Left hindlimb (tissue), 1 donor: ENCODE data around the gene SLC26A9.
"Not testable (repeated sequence)": the region's sequence is repeated elsewhere in the genome, so short reads cannot be mapped to it uniquely, and the experiment has no call there.

ENCODE experiments used
- DNase-seq: peaks from one replicate; pipeline ENCODE4 v3.0.0-alpha.2; 2018

Gene SLC26A9

DNA sequence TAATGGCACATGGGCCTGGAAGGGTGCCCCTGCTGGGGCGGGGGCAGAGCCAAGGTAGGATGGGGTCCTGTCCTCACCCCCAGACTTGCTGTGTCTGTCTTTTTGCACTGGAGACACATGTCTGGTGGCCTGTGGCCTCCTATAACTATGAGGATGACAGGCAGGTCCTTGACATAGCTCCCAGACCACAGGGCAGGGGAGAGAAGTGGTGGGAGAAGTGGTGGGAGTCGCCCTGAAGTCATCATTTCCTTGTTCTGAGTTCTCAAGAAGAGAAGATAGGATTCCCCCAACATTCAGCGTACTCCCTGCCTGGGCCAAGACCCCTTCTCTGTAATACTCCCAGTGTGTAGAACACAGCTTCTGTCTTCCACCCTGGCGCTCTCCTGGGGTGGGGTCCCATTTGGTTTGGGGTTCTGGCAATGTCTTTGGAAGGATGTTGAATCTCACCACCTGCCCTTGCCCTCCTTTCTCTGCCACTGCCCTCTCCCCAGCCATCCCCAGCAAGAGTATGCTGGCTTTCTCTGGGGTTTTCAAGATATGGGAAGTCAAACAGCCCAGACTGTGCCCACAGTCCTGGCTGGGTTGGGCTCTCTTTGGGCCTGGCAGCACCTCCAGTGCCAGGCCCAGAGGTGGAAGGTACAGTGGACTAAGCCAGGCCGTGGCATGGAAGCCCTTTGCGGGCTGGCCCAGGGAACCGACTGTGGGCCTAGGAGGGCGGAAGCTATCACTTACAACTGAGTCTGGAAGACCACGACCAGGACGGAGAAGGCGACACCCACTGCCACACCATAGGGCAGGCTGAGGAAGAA is 19.4 kb downstream of the SLC26A9 start:
- no peak for DNase-seq

DNA sequence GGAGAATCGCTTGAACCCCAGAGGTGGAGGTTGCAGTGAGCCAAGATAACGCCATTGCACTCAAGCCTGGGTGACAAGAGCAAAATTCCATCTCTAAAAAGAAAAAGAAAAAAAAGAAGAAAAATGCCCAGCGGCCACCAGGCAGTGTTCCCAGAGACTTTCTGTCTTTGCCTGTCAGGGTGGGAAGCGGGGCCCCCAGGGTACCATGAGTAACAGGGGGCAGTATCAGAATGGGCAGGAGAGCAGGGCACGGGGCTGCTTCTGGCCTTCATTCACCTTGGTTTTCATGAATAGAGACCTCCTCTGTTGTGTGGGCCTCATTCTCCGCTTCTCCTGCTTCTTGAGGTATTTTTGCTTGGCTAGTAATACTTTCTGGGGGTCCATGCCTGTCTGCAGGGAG is 20.4 kb downstream of the SLC26A9 start:
- DNase-seq, result no peak

DNA sequence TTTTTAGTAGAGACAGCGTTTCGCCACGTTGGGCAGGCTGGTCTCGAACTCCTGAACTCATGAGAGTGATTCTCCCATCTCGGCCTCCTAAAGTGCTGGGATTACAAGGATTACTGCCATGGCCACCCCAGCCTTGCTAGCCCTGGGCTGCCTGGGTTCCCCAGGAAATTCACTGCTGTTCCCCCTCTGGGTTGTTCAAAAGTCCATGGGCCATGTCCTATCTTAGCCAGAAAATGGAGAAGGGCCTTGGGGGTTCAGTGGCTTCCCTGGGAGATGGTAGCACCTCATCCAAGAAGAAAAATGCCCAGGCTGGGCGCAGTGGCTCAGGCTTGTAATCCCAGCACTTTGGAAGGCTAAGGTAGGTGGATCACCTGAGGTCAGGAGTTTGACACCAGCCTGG is 20.9 kb downstream of the SLC26A9 start:
- DNase-seq, result no peak

DNA sequence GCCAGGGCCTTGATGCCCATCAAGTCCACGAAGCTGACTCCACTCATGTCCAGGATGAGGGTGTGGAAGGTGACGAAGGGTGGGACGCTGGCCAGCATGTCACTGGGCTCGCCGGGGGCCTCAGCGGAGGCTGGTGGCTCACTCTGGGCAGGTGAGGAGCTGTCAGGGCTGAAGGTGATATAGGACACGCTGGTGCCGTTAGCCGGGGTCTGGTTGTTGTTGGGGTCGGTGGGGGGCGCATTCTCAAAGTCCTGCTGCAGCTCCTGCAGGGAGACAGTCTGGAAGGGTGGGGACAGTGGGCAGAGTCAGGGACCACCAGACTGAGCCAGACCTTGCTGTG is 21.7 kb downstream of the SLC26A9 start:
- no peak for DNase-seq

DNA sequence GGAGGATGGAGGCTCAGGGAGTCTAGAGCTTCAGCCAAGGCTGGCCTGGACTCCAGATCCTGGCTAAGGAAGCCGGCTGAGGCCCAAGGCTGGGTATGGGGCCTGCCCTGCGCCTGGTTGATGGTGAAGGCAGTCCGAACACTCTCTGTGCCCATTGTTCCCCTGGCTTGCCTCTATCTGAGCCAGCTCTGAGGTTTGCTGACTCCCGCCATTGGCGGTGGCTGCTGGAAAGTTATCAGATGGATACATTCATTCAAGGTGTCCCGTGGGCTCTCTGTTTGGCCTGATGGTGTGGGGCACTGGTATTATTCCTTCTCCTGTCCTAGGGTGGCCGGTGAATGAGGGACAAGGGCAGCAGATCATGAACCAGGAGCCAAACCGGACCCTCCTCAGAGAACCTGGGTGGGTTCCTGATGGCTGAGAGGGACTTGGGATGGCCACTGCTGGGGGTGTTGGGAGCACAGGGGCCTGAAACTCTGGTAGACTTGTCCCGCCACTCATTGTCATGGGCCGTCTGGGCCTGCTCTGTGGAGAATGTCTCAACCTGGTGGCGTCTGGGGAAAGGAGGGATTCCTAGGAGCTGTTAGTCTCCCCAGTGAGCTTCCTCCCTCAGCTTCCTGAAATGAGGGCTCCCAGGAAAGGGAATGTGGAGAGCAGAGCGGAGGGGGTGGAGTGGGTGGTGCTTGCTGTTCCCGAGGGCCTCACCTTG is 22.2 kb downstream of the SLC26A9 start:
- no peak for DNase-seq

DNA sequence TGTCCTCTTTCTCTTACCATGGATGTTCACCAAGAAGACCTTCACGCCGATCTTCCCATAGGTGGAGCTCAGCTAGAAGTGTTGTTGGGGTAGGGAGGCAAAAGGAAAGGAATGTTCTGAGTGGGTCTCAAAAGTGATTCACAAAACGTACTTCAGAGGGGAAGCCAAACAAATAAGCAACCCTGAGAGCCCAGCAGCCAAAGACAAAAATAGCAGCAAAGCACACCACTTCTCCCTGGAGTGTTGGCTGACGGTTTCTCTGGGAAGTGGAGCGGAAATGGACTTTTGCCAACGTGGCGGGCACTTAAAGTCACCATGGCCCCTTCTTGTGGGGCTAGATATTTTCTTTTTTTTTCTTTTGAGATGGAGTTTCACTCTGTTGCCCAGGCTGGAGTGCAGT is 23.1 kb downstream of the SLC26A9 start:
- DNase-seq, result peak; percentile 73

DNA sequence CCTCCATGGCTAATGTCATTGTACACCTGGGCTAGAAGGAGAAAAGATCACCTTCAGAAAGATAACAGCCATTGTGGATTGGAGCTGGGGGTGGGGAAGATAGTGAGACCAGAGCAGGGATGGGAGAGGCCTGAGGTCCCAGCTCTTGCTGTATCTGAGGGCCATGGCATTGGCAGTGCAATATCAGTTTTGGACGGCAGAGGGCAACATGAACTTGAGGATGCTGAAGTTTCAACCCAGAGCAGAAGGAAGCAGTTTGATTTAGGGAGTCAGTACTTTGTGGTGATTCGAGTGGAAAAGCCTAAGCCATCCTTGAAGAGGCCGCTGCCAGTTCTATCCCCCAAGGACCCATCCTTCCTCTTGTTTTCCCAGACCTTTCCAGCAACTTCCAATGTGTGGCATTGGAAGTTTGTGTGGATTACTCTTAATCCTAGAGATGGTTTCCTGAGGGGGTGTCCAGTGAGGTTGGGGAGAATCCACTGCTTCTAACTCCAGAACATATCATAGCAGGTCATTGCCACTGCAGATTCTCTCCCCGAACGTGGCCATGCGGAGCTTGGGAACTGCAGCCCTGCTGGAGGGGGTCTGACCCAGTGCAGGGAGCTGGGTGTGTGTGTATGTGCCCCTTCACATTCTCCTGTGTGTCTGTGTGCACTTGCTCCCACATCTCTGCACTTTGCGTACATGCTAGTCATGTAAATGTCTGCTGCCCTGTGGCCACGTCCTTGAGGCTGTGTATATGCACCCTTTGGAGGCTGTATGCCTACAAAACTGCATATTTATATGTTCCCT is 24.1 kb downstream of the SLC26A9 start:
- DNase-seq, result peak; percentile 78

DNA sequence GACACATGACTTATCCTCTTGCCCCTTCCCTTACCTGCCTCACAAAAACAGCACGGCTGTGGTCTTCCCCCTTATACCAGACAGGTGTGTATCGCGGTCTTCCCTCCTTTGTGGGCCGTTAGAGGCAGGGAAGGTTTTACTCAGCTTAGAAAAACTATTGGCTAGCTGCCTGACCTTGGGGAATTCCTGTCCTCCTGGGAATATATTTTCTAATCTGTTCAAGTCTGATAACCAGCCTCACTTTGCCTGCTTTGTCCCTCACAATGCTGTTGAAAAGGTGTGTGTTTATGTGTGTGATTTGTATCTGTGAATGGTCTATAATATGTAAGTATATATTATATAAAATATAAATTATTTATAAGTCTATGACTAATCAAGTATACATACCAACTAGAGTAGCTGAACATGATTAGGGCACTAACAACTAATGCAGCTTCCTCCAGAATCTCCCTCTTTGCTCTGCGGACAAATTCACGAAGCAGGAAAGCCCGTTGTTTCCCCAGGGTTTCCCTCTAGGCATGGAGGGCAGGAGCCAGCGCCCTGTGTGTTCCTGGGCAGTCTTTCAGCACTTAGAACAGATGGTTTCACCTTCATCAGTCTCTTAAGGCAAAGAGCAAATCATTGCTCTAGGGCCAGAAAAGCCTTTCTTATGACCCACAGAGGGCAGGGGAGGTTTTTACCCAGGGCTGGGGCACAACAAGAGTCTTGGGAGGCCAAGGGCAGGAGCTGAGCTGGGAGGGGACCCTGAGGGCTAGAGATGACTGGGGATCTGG is 25.6 kb downstream of the SLC26A9 start:
- no peak for DNase-seq

DNA sequence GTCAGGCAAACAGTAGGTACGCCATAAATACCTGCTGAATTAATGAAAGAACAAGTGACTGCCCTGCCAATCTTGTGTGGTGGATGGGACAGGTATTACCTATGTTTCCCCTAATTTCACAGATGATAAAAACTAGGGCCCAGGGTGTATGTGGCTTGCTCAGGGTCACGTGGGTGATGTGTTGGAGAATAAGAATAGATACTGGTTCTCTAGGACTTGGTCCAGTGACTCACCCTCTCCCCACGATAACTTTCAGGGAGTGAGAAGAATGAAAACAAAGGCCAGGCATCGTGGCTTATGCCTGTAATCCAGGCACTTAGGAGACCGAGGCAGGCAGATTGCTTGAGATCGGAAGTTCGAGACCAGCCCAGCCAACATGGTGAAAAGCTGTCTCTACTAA is 26.7 kb downstream of the SLC26A9 start:
- DNase-seq, result no peak

DNA sequence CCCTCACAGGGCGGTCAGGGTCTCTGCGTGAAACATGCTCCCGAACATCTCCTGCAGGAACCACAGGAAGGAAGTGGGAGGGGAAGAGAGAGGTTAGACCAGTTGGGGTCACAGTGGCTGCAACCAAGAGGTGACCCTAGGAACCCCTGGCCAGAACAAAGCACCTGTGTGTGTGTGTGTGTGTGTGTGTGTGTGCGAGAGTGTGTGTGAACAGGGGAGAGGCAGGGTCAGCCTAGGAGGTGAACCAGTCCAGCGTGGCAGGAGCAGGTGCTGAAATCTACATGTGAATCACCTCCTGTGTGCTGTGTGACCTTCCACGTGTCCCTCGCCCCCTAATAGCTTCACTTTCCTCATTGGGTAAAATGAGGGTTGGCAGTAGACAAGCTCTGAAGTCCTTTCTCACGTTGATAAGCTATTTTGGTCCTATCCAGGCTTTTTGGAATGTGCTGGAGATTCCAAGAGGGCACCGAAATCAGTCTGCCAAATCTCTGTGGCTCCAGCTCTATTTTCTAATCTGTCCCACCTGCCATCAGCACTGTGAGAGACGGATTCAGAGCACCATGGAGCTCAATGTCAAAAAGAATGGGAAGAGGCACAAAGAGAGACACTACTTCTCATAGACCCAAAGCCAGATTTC is 27.8 kb downstream of the SLC26A9 start:
- DNase-seq, result no peak

DNA sequence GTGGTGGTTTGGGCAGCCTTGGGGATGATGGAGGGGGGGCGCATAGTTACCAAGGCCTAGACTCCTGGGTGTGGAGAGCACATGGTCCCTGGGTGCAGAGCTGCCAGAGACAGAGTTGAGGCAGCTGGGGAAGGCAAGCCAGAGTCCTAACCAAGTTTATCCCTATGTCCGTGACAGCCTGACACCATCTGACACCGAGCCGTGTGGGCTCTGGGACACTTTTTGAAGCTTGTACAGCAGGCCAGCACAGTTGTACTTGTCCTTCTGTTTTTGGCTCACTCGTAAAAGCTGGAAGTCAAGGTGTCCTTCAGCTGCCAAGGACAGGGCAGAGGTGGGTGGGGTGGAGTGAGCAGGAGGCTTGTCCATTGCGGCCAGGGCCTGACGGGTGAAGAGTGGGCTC is 28.5 kb downstream of the SLC26A9 start:
- DNase-seq, result no peak

DNA sequence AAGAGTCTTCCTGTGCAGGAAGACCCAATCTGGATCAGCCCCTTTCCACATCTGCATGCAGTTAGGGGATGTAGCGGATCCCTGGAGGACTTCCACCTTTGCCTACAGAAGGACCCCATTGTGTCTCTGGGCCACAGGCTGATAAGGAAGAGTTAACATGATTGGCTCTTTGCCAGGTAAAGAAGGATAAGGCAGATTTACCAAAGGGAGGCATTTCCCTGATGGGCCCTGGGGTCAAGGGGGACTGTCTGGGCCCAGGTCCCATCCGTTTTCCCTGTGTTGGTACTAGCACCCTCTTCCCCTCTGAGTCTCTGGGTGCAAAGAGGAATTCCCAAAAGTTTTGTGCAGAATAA is 29.1 kb downstream of the SLC26A9 start:
- no peak for DNase-seq

DNA sequence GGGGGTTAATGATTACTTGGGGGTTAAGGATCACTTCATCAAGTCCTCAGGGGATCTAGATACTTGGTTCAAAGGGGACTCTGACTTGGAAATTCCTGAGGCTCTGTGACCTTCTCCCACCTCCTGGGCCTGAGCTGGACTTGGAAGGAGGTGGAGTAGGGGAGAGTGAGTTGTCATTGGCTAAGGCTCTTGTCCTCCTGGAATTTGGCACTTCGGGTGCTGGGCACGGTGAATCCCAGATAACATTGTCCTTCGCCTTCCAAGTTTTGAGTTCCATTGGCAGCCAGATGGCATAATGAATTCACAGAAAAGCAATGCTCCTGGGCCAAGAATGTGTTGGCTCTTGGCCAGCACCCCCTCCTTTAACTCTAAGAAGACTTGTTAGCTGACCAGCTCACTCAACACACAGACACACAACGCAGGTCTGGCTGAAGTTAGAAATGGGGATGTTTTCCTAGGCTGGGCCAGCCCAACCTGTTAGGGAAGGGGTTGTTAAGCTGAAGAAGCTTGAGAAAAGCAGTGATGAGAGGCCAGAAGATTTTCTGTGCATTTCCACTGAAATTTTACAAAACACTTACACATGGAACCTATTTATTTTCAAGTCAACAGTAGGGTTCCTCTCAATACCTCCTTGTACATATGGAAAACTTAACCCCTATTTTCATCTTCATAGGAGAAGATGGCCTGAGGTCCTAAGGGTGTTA is 29.7 kb downstream of the SLC26A9 start:
- DNase-seq, result peak; percentile 58

DNA sequence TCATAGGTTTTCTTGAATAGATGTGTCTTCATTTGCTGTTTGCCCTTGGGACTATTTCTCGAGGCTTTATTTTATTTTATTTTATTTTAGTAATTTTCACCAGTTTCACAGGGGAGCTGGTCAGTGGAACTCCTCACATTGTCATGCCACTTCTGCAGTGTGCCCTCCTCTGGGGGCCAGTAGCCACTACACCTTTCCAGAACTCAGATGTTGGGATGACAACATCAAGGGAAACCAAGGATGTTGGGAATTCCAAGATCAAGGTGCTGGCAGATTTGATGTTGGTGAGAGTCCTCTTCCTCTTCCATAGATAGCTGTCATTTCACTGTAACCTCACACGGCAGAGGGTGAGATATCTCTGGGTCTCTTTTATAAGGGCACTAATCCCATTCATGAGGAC is 35.5 kb downstream of the SLC26A9 start:
- DNase-seq, result no peak

DNA sequence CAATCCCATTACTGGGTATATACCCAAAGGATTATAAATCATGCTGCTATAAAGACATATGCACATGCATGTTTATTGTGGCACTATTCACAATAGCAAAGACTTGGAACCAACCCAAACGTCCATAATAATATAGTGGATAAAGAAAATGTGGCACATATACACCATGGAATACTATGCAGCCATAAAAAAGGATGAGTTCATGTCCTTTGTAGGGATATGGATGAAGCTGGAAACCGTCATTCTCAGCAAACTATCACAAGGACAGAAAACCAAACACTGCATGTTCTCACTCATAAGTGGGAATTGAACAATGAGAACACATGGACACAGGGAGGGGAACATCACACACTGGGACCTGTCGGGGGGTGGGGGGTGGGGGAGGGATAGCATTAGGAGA is 38.2 kb downstream of the SLC26A9 start:
- DNase-seq, result not testable (repeated sequence)

DNA sequence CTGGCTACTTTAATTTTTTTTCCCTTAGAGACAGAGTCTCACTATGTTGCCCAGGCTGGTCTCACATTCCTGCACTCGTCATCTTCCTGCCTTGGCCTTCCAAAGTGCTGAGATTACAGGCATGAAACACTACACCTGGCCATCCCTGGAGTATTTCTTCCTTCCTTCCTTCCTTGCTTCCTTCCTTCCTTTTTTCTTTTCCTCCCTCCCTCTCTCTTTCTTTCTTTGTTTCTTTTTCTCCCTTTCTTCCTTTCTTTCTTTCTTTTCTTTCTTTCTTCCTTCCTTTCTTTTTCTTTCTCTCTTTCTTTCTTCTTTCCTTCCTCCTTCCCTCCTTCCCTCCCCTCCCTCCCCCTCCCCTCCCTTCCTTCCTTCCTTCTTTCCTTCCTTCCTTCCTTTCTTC is 46.9 kb downstream of the SLC26A9 start:
- no peak for DNase-seq

DNA sequence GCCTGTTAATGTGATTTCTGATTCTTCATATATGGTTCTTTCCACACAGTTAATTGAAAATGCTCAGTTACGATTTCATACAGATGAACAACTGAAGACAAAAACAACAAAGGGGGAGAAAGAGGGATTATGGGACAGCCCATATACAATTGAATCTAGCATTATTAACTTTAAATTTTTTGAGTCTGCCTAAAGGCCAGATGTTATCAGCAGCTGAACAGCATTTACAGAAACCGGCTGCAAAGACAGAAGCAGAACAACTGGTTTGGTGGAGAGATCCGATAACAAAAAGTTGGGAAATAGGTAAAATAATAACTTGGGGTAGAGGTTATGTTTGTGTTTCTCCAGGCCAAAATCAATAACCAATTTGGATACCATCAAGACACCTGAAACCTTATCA is 49.1 kb downstream of the SLC26A9 start:
- not testable (repeated sequence) for DNase-seq

DNA sequence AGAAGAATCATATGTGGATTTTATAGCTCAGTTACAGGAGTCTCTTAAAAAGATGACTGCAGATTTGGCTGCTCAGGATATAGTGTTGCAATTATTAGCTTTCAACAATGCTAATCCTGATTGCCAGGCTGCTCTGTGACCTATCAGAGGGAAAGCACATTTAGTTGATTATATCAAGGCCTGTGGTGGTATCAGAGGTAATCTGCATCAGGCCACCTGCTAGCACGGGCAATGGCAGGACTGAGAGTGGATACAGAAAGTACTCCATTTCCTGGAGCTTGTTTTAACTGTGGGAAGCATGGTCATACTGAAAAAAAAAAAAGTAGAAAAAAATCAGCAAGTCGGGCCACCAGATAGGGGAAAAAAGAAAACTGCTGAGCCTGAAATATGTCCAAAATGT is 51.1 kb downstream of the SLC26A9 start:
- DNase-seq, result not testable (repeated sequence)

DNA sequence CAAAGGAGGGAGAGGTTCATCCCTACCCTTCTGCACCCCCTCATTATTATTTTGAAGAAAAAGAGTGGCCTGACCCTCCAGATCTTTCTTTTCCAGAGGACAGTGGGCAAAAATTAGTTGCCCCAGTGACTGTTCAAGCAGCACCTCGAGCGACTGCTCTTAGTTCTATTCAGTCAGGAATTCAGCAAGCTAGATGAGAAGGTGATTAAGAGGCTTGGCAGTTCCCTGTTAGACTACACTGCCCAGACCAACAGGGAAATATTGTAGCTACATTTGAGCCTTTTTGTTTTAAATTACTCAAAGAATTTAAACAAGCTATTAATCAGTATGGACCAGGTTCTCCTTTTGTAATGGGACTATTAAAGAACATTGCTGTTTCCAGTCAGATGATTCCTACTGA is 51.8 kb downstream of the SLC26A9 start:
- DNase-seq, result not testable (repeated sequence)

DNA sequence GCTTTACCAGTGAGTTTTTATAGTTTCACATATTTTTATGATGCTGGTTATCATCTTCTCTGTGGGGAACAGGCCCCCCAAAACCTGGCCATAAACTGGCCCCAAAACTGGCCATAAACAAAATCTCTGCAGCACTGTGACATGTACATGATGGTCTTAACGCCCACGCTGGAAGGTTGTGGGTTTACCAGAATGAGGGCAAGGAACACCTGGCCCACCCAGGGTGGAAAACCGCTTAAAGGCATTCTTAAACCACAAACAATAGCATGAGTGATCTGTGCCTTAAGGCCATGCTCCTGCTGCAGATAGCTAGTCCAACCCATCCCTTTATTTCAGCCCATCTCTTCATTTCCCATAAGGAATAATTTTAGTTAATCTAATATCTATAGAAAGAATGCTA is 52.6 kb downstream of the SLC26A9 start:
- not testable (repeated sequence) for DNase-seq

DNA sequence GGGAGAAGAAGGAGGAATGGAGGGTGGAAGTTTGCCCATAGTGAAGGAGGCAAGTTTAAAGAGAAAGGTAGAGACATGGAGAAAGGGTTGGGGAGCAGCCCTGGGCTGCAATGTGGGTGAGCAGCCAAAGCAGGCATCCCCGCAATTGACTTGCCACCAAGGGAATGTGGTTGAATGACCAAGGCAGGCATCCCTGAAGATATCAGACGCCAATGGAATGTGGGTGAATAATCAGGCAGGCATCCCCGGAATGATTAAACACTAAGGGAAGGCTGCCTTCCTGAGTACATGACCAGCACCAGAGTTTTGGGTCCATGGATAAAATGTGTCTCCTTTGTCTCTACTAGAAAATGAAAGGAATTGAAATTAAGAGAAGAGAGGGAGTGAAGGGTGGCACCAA is 53.5 kb downstream of the SLC26A9 start:
- not testable (repeated sequence) for DNase-seq

DNA sequence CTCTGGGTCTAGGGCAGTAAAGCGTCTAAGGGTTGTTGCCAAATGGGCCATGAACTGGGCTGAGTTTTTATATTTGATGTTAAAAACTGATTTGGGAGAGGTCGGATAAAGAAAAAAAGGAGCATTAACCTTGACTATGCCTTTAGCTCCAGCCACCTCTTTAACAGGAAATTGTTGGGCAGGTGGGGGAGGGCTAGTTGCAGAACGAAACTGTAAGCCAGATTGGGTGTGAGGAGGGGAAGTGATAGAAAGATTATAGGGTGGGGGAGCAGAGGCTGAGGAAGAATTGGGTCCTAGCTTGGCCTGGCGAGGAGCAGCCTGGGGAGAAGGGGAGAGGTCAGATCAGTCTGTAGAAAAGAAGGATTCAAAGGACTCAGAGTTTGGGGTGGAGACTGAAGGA is 54.2 kb downstream of the SLC26A9 start:
- not testable (repeated sequence) for DNase-seq
